Measurements from ENCODE around the gene LMAN2L.

DNA sequence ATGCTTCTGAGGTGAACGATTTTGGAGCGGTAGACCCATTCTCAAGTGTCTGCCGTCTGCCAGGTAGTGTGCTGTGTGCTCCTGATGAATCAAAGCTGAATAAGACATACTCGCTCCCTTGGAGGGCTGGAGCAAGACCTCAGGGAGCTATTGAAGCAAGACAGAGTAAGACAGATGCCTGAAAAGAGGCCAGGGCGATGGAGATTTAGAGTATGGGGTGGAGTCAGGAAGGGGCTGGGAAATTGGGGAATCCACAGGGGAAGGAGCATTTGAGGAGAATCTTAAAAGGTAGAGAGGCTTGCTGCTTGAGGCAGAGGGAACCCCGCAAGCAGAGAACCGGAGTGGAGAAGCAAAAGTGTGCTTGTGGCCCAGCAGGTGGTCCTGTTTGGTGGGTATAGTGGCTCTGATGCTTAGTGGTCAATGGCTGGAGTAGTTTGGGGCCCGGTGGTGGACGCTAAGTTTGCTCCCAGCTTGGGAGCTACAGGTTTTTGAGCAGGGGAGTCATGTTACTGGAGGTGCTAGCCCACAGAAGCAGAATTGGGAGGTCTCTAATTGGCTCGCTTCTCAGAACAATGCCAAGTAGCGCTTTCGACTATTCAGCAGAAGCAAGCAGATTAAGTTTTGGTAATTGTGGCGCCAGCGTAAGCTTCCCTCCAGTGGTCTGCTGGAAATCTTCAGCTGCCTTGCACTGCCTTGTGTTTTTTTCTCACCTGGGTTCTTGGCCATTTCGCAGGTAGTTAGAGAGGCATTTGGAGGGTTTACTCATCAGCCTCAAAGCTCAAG lies 22.9 kb upstream of the LMAN2L start:
- TF ChIP-seq POLR2A (IDR thresholded peaks at IDR 0.05) (no peak), CTCF (IDR thresholded peaks at IDR 0.05) (no peak)
